Measurements from ENCODE around the gene ZBED1. TPM values are rescaled to one million over a fixed set of nuclear protein-coding genes. Genes with fewer than 3 reads are reported as not detected.
"Not testable (repeated sequence)": the region's sequence is repeated elsewhere in the genome, so short reads cannot be mapped to it uniquely, and the experiment has no call there.

Gene ZBED1
- total RNA-seq, 1 donor from 2014 or later, result 40.2 TPM

DNA sequence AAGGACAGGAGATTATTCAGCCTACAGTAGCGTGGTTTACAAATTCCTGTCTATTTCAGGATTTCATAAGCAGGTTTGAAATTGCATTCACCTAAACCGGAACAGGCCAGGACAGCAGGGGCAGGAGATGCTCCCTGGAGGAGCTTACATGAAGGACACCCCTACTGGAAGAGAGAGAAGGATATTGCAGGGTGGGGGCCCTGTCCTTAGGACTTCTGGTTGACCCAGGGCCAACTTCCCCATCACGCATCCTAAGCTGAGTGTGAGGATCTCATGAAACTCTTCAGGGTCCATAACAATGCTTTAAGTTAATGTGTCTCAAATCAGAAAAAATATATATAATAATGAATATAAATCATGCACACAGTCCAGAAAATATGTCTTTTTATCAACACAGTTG is 6.4 kb upstream of the ZBED1 start:
- no peak for DNase-seq (ENCODE audit: low spot score)
- Mint-ChIP-seq H3K27ac (ENCODE audit: unreplicated experiment) (no peak overlapping the region), H3K4me1 (ENCODE audit: unreplicated experiment) (no peaks in the 10 kb centered on the region), H3K27me3 (ENCODE audit: unreplicated experiment) (no peaks in the 10 kb centered on the region), H3K4me3 (ENCODE audit: unreplicated experiment) (no peak overlapping the region), H3K36me3 (ENCODE audit: low read depth, unreplicated experiment) (no peaks in the 10 kb centered on the region), H3K9me3 (ENCODE audit: unreplicated experiment) (no peaks in the 10 kb centered on the region)
- TF ChIP-seq, protein P1, sequence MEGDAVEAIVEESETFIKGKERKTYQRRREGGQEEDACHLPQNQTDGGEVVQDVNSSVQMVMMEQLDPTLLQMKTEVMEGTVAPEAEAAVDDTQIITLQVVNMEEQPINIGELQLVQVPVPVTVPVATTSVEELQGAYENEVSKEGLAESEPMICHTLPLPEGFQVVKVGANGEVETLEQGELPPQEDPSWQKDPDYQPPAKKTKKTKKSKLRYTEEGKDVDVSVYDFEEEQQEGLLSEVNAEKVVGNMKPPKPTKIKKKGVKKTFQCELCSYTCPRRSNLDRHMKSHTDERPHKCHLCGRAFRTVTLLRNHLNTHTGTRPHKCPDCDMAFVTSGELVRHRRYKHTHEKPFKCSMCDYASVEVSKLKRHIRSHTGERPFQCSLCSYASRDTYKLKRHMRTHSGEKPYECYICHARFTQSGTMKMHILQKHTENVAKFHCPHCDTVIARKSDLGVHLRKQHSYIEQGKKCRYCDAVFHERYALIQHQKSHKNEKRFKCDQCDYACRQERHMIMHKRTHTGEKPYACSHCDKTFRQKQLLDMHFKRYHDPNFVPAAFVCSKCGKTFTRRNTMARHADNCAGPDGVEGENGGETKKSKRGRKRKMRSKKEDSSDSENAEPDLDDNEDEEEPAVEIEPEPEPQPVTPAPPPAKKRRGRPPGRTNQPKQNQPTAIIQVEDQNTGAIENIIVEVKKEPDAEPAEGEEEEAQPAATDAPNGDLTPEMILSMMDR (IDR thresholded peaks at IDR 0.05; ENCODE audit: unreplicated experiment), result no peak

DNA sequence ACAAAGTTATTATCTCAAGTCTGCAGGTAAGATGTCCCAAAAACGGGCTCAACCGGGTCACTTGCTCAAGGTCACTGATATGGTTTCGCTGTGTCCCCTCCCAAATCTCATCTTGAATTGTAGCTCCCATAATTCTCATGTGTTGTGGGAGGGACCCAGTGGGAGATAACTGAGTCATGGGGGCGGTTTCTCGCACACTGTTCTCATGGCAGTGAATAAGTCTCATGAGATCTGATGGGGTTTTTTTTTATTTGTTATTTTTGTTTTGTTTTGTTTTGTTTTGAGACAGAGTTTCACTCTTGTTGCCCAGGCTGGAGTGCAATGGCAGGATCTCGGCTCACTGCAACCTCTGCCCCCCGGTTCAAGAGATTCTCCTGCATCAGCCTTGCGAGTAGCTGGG is 4.6 kb upstream of the ZBED1 start:
- H3K4me1 Mint-ChIP-seq (ENCODE audit: unreplicated experiment); H3K27me3 Mint-ChIP-seq (ENCODE audit: unreplicated experiment); H3K4me3 Mint-ChIP-seq (ENCODE audit: unreplicated experiment); DNase-seq (ENCODE audit: low spot score); H3K9me3 Mint-ChIP-seq (ENCODE audit: unreplicated experiment); H3K27ac Mint-ChIP-seq (ENCODE audit: unreplicated experiment); H3K36me3 Mint-ChIP-seq (ENCODE audit: low read depth, unreplicated experiment): not testable (repeated sequence)

DNA sequence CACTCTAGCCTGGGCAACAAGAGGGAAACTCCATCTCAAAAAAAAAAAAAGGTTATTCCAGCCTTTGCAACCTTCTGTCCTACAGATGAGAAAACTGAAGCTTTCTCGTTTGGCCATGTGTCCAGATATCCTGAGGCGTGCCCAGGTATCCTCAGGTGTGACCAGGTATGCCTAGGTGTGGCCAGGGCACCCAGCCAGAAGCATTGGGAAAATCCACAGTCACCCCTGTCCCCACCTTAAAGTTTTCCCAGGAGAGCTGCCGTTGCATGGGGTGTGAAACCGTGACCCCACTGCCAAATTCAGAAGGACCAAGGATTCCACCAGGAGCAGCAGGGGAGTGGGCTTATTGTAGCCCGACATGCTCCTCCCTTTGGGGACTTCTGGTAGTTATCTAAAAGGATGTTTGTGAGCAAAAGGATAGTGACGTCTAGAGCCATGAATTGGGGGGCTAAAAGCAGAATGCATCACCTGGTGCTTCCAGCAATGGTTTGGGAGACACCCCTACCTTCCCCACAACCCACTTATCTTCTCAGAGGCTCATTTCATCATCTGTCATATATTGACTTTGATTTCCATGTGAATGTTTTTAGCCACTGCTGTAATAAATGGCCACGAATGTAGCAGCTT is 4.0 kb upstream of the ZBED1 start:
- Mint-ChIP-seq H3K27me3 (ENCODE audit: unreplicated experiment) (peaks cover 4% of the 10 kb centered on the region), H3K27ac (ENCODE audit: unreplicated experiment) (no peak overlapping the region), H3K9me3 (ENCODE audit: unreplicated experiment) (no peaks in the 10 kb centered on the region), H3K36me3 (ENCODE audit: low read depth, unreplicated experiment) (no peaks in the 10 kb centered on the region), H3K4me3 (ENCODE audit: unreplicated experiment) (no peak overlapping the region), H3K4me1 (ENCODE audit: unreplicated experiment) (no peaks in the 10 kb centered on the region)
- DNase-seq (ENCODE audit: low spot score), result no peak
- TF ChIP-seq, protein P1 (IDR thresholded peaks at IDR 0.05; ENCODE audit: unreplicated experiment), result no peak

DNA sequence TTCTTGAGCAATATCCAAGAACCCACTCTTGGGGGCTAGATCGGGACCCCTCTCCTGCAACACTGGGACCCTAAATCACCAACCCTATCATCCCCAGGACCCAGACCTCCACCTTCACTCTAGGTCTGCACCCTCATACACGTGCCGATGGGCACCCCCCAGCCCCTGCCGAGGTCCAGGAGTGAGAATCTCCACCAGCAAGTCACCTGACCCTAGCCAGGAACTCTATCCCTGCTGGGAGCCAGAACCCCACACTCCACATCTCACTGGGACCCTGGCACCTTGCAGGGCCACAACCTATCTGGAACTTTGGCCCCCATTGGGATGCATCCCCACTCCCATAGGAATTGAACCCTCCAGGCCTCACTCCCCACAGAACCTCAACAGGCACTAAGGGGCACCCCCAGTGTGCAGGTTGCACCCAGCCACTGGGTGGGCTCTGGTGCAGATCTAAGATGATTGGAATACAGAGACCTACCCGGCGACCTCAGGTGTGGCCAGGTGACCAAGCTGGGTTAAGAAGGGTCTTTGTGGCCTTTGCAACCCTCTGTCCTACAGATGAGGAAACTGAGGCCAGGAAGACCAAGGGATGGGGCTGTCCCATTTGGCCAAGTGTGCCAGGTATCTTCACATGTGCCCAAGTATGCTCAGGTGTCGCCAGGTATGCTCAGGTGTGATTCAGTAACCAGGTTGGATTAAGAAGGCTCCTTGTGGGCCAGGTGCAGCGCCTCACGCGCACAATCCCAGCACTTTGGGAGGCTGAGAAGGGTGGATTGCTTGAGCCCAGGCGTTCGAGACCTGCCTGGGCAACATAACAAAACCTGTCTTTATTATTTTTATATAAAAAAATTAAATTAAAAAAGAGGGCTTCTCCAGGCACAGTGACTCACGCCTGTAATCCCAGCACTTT is 3.1 kb upstream of the ZBED1 start:
- H3K27ac Mint-ChIP-seq (ENCODE audit: unreplicated experiment), result no peak overlapping the region
- H3K4me1 Mint-ChIP-seq (ENCODE audit: unreplicated experiment), result peaks cover 8% of the 10 kb centered on the region
- peaks cover 7% of the 10 kb centered on the region for H3K27me3 Mint-ChIP-seq (ENCODE audit: unreplicated experiment)
- no peak overlapping the region for H3K4me3 Mint-ChIP-seq (ENCODE audit: unreplicated experiment)
- DNase-seq (ENCODE audit: low spot score), result no peak
- H3K9me3 Mint-ChIP-seq (ENCODE audit: unreplicated experiment), result no peaks in the 10 kb centered on the region
- TF ChIP-seq, protein P1 (IDR thresholded peaks at IDR 0.05; ENCODE audit: unreplicated experiment), result no peak
- no peaks in the 10 kb centered on the region for H3K36me3 Mint-ChIP-seq (ENCODE audit: low read depth, unreplicated experiment)

DNA sequence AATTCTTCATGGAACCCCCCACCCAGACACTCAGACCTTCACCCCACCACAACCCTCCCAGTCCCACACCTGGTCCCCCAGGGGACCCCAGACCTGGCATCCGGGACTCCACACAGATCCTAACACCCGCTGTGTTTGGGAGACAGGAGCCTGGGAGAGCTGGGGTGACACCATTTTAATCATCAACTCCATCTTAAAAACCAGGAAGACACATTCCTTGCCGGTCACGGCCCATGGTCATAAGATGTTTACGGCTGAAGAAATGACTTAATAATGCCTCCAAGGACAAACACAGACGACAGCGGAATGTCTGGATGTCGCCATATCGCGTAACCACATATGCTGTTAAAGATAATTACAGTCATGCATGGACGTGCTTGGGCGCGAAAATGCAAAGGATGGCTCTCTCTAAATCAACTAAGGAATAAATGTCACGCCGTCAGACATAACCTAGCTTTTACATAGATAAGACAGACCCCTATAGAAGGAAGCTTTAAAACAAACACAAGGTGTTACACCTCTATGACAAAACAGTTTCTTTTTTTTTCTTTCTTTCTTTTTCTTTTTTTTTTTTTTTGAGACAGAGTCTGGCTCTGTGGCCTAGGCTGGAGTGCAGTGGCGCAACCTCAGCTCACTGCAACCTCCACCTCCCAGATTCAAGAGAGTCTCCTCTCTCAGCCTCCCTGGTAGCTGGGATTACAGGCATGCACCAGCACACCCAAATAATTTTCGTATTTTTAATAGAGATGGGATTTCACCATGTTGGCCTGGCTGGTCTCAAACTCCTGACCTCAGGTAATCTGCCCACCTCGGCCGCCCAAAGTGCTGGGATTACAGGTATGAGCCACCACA is 2.1 kb upstream of the ZBED1 start:
- Mint-ChIP-seq H3K4me3 (ENCODE audit: unreplicated experiment) (no peak overlapping the region), H3K27ac (ENCODE audit: unreplicated experiment) (no peak overlapping the region), H3K4me1 (ENCODE audit: unreplicated experiment) (peaks cover 17% of the 10 kb centered on the region), H3K27me3 (ENCODE audit: unreplicated experiment) (peaks cover 7% of the 10 kb centered on the region), H3K36me3 (ENCODE audit: low read depth, unreplicated experiment) (no peaks in the 10 kb centered on the region), H3K9me3 (ENCODE audit: unreplicated experiment) (no peaks in the 10 kb centered on the region)
- TF ChIP-seq, protein P1 (IDR thresholded peaks at IDR 0.05; ENCODE audit: unreplicated experiment), result no peak
- DNase-seq (ENCODE audit: low spot score), result no peak

All from endothelial cell (in vitro differentiated cells).